Activated CD4-positive, alpha-beta T cell treated with anti-CD3 and anti-CD28 coated beads, Interleukin-2, amount 50 U/mL, for 16 hours (primary cell): ENCODE measurements around the gene ZCWPW1.
"Not testable (repeated sequence)": the region's sequence is repeated elsewhere in the genome, so short reads cannot be mapped to it uniquely, and the experiment has no call there.

Source experiments
- DNase-seq: peaks from one replicate; pipeline ENCODE4 v3.0.0-alpha.2; 2020

Gene ZCWPW1

DNA sequence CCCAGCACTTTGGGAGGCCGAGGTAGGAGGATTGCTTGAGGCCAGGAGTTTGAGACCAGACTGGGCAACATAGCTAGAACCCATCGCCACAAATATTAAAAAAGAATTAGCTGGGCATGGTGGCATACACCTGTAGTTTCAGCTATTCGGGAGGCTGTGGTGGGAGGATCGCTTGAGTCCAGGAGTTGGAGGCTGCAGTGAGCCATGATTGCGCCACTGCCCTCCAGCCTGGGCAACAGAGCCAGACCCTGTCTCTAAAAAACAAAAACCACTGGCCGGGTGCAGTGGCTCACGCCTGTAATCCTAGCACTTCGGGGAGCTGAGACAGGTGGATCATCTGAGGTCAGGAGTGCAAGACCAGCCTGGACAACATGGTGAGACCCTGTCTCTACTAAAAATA, 25.4 kb upstream of the ZCWPW1 start:
- DNase-seq, result not testable (repeated sequence)

DNA sequence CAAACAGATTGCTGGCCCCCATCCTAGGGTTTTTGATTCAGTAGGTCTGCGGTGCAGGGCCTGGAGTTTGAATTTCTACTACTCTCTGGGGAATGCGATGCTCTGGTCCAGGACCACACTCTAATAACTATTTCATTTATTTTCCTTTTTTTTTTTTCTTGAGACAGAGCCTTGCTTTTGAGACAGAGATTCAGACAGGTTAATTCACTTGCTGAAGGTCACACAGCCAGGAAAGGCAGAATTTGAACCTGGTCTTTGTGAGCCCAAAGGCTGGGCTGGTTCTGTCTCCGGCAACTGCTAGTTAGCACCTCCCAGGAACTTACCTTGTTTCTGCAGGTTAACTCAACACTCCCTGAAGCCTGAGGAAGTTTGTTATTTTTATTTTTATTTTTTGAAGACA, 24.0 kb upstream of the ZCWPW1 start:
- DNase-seq, result no peak

DNA sequence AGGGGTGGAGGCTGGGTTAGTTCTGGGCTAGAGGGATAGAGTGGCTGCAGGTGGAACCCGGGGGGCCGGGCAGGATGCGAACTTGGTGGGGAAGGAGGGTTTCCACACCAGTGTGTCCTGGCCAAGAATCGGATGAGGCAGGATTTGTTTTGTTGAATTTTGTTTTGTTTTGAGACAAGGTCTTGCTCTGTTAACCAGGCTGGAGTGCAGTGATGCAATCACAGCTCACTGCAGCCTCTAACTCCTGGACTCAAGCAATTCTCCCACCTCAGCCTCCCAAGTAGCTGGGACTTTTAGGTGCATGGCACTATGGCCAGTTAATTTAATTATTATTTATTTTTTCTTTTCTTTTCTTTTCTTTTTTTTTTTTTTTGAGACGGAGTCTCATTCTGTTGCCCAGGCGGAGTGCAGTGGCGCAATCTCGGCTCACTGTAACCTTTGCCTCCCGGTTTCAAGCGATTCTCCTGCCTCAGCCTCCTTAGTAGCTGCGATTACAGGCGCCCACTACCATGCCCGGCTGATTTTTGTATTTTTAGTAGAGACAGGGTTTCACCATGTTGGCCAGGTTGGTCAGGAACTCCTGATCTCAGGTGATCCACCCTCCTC, 20.8 kb upstream of the ZCWPW1 start:
- DNase-seq, result no peak

DNA sequence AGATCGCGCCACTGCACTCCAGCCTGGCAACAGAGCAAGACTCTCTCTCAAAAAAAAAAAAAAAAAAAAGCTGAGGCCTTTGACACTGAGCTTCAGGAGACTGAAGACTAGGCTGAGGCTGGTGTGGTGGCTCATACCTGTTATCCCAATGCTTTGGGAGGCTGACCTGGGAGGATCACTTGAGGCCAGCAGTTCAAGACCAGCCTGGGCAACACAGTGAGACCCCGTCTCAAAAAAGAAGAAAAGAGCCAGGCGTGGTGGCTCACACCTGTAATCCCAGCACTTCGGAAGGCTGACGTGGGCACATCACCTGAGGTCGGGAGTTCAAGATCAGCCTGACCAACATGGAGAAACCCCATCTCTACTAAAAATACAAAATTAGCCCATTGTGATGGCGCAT, 18.9 kb upstream of the ZCWPW1 start:
- DNase-seq, result not testable (repeated sequence)

DNA sequence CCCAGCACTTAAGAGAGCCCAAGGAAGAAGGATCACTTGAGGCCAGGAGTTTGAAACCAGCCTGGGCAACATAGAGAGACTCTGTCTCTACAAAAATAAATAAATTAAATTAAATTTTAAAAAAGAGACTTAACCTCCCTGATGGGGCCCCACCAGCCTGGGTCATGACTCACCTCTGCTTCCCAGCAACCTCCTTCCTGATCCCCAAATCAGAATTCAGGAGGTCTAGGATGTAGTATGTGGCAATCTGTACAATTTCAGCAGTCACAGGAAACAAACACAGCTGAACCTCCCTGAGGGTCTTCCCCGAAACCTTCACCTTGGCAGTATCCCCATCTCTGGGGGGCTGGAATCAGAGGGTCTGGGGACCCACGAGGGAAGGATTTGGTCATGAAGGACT, 17.5 kb upstream of the ZCWPW1 start:
- DNase-seq, result no peak

DNA sequence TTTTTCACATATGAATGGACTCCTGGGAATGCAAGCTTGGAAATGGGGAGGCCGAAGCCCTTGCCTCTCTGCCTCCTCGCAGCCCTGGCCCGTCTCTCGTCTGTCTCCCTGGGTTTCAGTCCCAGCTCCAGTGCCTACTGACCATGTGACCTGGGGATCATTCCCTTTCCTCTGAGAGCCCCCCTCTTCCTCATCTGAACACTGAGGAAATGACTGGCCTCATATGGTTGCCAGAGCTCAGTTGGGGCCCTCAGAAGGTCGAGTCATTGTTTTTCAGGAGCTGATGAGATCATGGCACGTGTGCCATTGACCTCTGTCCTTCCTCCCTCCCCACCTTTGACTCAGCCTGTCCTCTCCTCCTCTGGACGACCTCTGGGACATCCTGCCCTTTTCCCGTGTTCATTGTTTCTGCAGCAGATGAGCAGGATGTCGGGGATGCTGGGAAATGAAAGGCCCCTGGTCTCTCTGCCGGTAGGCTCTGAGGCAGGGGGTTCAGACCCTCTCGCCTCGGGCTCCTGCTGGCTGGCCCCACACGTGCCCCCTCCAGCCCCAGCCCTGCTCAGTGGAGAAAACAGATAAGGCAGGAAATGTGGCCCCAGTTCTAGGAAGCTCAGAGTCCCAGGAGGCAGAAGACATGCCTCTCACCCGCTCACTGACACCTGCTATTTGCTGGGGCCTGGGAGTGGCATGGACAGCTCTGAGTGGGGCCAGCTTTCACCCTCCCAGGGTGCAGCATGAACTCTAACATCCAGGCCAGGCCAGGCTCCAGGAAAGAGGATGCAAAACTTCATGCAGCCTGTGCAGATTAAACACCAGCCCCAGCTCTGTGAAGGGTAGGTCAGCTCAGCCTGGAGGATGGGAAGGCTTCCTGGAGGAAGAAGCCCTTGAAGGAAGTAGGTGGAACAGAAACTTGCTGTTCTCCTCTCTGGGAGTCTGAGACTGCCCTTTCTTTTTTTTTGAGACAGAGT, 16.1 kb upstream of the ZCWPW1 start:
- DNase-seq, result no peak

DNA sequence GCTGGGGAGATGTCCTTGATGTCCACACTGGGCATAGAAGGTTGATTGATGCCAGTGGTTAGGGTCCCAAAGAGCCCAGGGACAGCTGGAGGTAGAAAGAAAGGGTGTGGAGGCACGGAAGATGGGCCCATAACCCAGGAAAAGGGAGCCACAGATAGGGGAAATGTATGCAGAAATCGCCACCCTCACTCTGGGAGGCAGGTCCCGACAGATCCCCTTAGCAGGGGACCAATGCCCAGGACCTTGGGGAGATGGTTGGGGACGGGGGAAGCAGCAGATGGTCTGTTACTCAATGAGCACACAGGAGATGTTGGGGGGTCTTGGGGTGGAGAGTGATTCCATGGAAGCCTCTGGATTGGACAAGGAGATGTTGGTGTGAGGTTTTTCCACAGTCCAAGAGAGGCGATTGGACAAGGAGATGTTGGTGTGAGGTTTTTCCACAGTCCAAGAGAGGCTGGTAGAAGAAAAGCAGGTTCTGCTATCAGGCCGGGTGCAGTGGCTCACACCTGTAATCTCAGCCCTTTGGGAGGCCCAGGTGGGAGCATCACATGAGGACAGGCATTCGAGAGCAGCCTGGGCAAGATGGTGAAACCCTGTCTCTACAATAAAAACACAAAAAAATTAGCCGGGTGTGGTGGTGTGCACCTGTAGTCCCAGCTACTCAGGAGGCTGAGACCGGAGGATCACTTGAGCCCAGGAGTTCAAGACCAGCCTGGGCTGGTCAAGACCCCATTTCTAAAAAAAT, 14.8 kb upstream of the ZCWPW1 start:
- no peak for DNase-seq

DNA sequence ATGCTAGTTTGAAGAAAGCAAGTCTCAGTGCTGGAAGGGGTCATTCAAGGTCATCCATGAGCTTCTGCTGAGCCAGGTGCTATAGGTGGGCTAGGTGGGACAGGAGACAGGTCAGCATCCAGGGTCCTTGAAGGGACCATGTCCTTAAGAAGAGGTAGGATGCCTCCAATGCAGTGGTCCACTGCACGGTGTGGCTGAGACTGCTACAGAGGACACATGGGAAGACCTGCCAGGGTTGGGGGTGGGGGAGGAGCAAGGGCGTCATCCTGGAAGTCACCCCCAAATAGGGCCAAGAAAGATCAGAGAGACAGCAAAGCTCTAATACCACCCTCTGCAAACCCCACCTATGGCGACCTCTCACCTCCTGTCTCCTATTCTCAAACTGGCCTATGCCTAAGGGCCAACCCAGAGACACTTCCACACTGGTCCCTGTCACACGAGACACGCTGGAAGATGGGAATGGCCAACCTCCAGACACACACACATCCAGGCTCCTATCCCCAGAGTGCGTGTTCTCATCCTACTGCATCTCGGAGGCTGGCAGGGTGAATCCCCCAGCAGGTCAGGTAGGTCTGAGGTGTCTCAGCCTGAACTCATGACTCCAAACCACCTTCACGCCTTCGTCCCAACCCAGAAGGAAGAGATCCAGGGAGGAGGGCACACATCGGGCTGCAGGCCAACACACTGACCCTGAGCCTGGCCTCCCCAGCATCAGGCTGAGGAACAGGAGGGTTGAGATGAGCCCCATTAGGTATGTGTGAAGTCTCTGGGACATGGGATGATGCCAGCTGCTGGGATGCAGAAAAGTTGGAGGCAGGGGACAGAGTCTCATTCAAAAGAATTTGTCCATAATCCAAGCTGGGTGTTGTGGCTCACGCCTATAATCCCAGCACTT, 13.4 kb upstream of the ZCWPW1 start:
- DNase-seq, result no peak

DNA sequence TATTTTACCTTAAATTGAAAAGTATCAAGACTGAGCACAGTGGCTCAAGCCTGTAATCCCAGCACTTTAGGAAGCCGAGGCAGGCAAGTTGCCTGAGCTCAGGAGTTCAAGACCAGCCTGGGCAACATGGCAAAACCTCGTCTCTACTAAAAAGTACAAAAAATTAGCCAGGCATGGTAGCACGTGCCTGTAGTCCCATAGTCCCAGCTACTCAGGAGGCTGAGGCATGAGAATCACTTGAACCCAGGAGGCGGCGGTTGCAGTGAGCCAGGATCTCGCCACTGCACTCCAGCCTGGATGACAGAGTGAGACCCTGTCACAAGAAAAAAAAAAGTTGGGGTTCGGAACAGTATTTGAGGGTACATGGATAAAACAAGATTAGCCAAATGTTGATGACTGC, 10.7 kb upstream of the ZCWPW1 start:
- DNase-seq, result not testable (repeated sequence)

DNA sequence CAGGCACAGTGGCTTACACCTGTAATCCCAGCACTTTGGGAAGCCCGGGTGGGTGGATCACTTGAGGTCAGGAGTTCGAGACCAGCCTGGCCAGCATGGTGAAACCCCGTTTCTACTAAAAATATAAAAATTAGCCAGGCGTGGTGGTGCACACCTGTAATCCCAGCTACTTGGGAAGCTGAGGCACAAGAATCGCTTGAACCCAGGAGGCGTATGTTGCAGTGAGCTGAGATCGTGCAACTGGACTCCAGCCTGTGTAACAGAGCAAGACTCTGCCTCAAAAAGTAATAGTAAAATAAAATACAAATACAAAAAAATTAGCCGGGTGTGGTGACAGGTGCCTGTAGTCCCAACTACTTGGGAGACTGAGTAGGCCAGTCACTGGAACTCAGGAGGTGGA, 10.2 kb upstream of the ZCWPW1 start:
- DNase-seq, result not testable (repeated sequence)

DNA sequence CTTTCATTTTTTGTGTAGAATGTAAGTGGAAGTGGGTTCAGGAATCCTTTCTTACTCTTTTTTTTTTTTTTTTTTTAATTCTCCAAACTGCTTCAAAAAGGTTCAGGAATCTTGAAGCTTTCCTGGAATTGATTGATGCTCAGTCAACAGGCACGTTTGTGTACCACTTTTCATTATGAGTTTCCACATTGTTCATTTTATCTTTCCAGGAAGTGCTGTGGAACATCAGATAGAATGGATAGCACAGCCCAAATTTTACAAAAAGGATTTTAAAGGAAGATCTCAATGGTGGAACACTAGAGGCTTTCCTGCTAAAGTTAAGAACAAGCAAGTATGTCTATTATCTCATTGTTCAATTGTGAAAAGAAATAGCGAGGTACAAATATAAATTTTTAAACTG, 9.7 kb upstream of the ZCWPW1 start:
- no peak for DNase-seq

DNA sequence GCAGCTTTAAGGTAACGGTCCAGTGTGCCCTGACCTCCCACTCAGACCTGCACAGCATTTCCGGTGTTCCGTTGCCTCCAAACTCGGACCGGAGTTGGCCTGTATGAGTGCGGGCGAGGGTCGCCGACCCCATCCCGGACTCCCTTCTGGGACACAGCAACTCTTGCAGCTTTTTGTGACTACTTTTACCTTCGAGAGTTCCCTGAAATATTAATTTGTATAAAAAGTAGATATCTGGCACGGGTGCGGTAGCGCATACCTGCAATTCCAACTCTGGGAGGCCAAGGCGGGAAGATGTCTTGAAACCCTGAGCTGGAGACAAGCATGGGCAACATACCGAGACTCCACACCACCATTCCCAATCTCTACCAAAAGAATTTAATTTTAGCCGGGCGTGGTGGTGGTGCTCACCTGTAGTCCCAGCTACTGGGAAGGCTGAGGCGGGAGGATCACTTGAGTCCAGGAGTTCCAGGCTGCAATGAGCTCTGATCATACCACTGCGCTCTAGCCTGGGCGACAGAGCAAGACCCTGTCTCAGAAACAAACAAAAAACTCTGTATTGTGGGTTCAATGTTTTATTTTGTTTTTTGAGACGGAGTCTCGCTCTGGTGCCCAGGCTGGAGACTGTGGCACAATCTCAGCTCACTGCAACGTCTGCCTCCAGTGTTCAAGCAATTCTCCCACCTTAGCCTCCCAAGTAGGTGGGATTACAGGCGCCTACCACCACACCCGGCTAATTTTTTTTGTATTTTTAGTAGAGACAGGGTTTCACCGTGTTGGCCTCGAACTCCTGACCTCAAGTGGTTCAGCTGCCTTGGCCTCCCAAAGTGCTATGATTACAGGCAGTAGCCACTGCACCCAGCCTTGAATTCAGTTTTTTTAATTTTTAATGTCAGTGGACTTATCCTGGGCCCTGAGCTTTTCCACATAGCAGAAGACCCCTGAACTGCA, 8.9 kb upstream of the ZCWPW1 start:
- DNase-seq, result no peak

DNA sequence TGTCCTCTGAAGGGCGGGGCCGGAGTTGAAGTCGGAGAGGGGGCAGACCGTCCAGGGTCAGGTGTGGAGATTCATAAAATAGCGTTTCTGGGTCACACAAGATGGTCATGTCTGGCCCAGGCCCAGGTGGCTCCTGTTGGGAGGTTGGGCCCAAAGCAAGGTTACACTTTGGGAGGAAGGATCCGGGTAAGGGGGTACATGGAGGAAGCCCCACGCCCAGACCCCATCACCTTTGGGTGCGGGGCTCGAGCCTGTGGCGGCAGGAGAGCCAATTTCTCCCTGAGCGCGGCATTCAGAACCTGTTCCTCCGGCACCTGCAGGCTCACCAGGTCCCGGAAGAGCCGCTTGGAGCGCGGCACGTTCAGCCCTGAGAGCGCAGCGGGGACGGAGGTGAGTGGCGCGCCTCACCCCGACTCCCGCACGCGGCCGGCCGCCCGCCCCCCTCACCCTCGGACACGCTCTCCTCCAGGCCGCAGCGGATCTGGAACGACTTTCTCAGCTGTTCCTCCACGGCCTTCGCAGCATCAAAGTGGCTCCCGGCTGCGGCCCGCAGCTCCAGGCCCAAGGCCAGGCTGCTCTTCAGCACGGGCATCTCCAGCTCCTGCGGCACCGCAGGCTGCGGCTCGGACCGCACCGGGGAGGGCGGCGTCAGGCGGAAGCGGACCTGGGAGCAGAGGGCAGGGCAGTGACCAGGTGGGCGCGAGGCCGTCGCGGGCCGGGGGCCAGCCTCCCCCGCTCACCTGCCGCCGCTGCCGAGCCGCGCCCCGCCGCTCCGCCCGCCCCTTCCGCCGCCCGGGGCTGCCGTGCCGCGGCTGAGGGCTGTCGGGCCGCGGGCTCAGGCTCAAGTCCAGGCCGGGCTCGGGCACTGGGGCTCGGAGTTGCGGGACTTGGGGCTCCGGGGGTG, 7.2 kb upstream of the ZCWPW1 start:
- DNase-seq, result peak; percentile 42

DNA sequence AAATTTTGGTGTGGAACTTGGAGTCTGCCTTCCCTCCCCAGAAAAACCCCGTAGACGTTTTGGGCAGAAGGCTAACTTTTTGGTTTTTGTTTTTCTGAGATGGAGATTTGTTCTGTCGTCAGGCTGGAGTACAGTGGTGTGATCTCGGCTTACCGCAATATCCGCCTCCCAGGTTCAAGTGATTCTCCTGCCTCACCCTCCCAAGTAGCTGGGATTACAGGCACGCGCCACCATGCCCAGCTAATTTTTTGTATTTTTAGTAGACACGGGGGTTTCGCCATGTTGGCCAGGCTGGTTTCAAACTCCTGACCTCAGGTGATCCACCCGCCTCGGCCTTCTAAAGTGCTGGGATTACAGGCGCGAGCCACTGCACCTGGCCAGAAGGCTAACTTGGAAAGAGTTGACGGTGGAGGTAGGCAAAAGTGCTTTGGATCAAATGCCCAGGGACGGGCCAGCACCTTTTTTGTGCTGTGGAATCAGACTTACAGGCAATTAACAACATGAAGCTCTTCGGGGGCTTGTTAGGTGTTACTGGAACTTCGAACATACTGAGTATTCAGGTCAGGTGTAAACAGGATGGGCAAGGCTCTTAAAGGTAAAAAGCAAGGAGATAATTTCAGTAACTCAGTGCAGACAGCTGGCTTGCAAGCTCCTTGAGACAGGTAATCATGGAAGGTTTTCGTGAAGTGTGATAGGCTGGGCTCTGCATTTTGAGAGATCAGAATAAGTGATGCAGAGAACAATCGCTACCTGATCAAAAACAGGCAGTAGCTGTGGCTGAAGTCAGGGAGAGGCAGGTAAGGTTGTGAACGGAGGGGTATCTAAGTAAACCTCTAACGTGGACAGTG, 6.0 kb upstream of the ZCWPW1 start:
- no peak for DNase-seq

DNA sequence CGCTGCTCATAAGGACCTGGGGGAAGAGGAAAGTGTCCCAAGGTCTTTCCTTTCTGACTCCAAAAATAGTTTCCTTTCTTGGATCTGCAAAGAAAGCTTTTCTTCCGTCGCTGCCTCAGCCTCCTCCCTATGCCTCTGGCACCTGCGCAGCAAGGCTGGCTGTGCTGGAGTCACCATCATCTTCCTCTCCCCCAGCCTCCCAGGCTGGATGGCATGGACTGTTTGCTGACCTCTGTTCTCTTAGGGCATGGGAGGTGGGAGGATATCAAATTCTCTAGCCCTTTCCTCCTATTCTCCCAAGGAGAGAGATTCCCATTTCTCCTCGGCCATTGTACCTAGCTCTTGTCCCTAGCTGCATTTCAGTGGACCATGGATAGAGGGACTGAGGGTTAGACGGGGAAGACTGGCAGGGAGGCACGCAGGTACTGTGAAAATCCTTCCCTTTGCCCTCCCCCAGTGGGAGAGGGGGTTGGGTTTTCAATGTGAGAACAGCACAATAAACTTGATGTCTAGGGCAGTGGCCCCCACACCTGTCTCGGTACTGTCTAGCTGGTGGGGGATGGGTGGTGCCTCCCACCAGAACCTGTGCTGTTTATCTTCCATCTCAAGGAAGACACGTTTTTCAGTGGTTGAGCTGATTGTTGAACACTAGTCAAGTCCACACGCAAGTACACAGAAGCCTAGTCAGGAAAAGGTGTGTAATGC, 5.2 kb upstream of the ZCWPW1 start:
- no peak for DNase-seq

DNA sequence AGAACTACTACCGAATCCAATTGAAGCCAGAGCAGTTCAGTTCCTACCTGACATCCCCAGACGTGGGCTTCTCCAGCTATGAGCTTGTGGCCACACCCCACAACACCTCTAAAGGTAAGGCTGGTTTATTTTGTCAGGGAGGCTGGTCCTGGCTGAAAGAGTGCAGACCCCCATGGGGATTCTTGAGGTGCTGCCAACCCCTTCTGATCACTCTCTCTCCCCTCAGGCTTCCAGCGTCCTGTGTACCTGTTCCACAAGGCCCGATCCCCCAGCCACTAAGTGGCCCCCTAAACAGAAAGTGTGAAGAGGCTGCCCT, 4.7 kb upstream of the ZCWPW1 start:
- no peak for DNase-seq

DNA sequence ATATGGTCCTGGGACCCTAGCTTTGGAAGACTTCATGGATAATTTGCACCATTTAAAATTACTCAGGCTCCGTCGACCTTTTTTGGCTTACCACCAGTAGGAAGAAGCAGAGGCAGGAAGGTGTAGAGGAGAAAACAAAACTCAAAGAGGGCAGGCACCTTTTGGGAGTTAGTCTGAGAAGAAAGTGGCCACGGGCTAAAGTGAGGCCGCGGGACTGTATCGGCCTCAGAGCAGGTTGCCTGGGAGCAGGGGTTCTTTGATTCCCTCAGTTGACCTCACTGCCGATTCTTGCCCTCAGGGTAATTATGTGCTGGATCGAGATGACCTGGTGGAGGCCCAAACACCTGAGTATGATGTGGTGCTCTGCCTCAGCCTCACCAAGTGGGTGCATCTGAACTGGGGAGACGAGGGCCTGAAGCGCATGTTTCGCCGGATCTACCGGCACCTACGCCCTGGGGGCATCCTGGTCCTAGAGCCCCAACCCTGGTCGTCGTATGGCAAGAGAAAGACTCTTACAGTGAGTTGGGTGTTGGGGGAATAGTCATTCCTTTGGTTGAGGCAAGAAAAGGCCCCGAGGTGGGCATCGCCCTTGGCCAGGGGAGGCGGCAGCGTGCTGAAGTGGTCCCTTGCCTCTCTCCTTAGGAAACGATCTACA, 4.2 kb upstream of the ZCWPW1 start:
- no peak for DNase-seq

DNA sequence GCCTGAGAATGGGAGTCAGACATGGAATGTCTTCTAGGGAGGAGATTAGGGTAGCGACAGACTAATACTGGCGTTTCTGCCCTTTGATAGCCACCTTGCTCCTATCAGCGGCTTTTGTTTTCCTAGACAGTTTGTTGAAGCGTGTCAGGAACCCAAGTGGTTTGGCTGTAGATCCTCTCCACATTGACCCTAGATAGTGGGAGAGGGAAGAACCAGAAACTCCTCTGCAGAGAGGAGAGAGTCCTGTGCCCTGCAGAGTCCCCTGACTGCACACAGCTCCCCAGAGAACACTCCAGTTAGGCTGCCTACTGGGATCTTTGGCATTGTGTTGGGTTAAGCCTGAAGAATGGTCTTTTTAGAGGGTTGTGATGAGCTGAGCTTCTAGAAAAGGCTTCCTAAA, 3.5 kb upstream of the ZCWPW1 start:
- no peak for DNase-seq
